ENCODE measurements around the gene MEGF11.

MEGF11 gene

GRCh38 chr15:65909831-65910230 is 343.7 kb downstream of the MEGF11 start:
- ChIA-PET CTCF (interaction anchor here (1.2 to 4.9 kb wide), 3 partner anchors 11 to 271 kb away, joined by 3 to 15 read pairs (median 4); no protein-coding TSS in a partner anchor), POLR2A (no interaction called here)
- DNase-seq (ENCODE audit: extremely low spot score) = peak; percentile 2
- TF ChIP-seq, protein P1, sequence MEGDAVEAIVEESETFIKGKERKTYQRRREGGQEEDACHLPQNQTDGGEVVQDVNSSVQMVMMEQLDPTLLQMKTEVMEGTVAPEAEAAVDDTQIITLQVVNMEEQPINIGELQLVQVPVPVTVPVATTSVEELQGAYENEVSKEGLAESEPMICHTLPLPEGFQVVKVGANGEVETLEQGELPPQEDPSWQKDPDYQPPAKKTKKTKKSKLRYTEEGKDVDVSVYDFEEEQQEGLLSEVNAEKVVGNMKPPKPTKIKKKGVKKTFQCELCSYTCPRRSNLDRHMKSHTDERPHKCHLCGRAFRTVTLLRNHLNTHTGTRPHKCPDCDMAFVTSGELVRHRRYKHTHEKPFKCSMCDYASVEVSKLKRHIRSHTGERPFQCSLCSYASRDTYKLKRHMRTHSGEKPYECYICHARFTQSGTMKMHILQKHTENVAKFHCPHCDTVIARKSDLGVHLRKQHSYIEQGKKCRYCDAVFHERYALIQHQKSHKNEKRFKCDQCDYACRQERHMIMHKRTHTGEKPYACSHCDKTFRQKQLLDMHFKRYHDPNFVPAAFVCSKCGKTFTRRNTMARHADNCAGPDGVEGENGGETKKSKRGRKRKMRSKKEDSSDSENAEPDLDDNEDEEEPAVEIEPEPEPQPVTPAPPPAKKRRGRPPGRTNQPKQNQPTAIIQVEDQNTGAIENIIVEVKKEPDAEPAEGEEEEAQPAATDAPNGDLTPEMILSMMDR (IDR thresholded peaks at IDR 0.05; ENCODE audit: control extremely low read depth, extremely low read depth, low read depth, missing control alignments) = no peak

DNA sequence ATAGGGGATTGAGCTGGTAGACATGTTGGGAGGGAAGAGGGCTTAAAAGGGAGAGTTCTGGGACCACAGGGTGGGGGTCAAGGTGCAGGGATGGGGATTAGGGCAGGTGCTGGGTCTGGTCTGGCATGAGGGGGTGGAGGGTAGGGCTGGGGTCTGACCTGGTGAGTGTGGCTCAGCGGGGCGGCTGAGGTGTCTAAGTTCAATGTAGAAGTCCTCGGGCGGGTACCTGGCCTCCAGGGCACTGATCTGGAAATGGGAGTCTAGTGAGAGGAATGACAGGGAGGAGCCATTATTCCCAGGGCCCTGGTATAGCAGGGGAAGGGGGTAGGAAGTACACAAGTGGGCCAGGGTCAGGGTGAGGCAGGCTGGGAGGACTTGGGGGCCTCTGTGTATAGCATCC is 344.7 kb downstream of the MEGF11 start:
- no peak for DNase-seq (ENCODE audit: extremely low spot score)
- TF ChIP-seq, protein P1 (IDR thresholded peaks at IDR 0.05; ENCODE audit: control extremely low read depth, extremely low read depth, low read depth, missing control alignments) = no peak
- ChIA-PET CTCF (interaction anchor here (4.9 to 7.1 kb wide), 2 partner anchors 8 to 12 kb away, joined by 15 to 43 read pairs; no protein-coding TSS in a partner anchor), POLR2A (no interaction called here)

- DNase-seq (ENCODE audit: extremely low spot score) = no peak
- ChIA-PET POLR2A (no interaction called here), CTCF (interaction anchor here (0.8 to 7.1 kb wide), 3 partner anchors 8 to 14 kb away, joined by 3 to 43 read pairs (median 15); no protein-coding TSS in a partner anchor)
- TF ChIP-seq, protein P1 (IDR thresholded peaks at IDR 0.05; ENCODE audit: control extremely low read depth, extremely low read depth, low read depth, missing control alignments) = no peak
Observed at GRCh38 chr15:65907661-65908060, 345.9 kb downstream of the MEGF11 start.

GRCh38 chr15:65906396-65906795 is 347.2 kb downstream of the MEGF11 start:
- ChIA-PET POLR2A (no interaction called here), CTCF (interaction anchor here (7.1 kb wide), 1 partner anchor 11 kb away, joined by 43 read pairs; no protein-coding TSS in a partner anchor)
- TF ChIP-seq, protein P1 (IDR thresholded peaks at IDR 0.05; ENCODE audit: control extremely low read depth, extremely low read depth, low read depth, missing control alignments) = no peak
- DNase-seq (ENCODE audit: extremely low spot score) = no peak

- ChIA-PET CTCF (interaction anchor here (0.9 to 7.1 kb wide), 6 partner anchors 8 to 265 kb away, joined by 3 to 43 read pairs (median 4); no protein-coding TSS in a partner anchor), POLR2A (interaction anchor here (0.6 to 1.6 kb wide), 2 partner anchors 13 to 600 kb away, joined by 4 read pairs; partner anchors contain the start of gene RNU5B-1)
- TF ChIP-seq, protein P1 (IDR thresholded peaks at IDR 0.05; ENCODE audit: control extremely low read depth, extremely low read depth, low read depth, missing control alignments) = no peak
Observed at GRCh38 chr15:65904301-65904700, 349.2 kb downstream of the MEGF11 start.

DNA sequence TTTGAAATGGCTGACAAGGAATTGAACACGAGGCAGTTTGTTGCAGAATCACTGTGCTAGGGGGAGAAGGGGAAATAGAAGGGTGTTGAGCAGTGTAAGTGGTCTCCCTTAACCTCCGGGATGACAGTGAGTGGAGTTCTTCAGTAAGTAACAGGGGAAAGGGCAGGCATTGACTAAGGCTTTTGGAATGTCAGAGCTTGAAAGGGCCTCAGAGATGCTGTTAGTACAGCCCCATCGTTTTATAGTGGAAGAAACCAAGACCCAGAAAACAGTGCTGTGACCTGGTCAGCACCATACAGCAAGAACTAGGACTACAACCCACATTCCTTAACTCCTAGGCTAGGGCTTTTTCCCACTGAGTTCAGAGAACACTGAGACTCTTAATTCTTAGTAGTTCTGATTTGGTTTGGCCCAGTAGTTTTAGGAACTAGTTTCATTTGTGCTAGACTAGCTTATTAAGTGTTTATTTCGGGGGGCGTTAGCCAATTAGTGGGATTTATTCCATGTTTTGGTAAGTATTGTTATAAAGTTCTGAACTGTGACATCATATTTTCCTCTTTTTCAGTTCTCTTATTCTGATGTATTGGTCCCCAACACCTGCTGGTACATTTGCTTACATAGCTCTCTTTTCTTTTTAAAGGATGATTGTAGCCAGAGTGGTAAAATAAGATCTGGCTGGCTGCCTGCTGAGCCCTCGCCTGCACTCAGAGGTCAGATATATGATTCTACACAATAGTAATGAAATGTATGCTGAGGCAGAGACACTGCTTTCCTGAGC is 350.1 kb downstream of the MEGF11 start:
- ChIA-PET CTCF (interaction anchor here (1.3 to 7.1 kb wide), 4 partner anchors 9 to 41 kb away, joined by 3 to 43 read pairs (median 4); no protein-coding TSS in a partner anchor), POLR2A (interaction anchor here (0.6 to 1.6 kb wide), 2 partner anchors 14 to 599 kb away, joined by 4 read pairs; partner anchors contain the start of gene RNU5B-1)
- no peak for DNase-seq (ENCODE audit: extremely low spot score)
- TF ChIP-seq, protein P1 (IDR thresholded peaks at IDR 0.05; ENCODE audit: control extremely low read depth, extremely low read depth, low read depth, missing control alignments) = no peak

More at GRCh38 chr15:65904301-65904700, 349.2 kb downstream of the MEGF11 start:
- DNase-seq (ENCODE audit: extremely low spot score) = no peak
